Keratinocyte (primary cell): ENCODE measurements around the gene RBFOX2. TPM values are rescaled to one million over a fixed set of nuclear protein-coding genes. Genes with fewer than 3 reads are reported as not detected.
A peak's percentile ranks its signal among the peaks of the same experiment; 100 is the strongest.

ENCODE experiments used
- DNase-seq: peaks from one replicate; pipeline ENCODE4 v3.0.0-alpha.2; 2011; ENCODE audit warnings: low read depth, missing footprints, low spot score
- FAIRE-seq: peaks from 2 replicates; lab custom pipeline; 2011; peaks lifted over from hg19 to GRCh38; lab: Jason Lieb, UNC
- H2AFZ ChIP-seq: 2 replicates; pipeline ENCODE4 v1.6.0; 2012; ENCODE audit warnings: low read length, control low read depth, inconsistent platforms; ENCODE audit not compliant: control insufficient read depth
- H3K27ac ChIP-seq: 2 replicates; pipeline ENCODE4 v1.5.1; 2011; ENCODE audit warnings: low read length; ENCODE audit not compliant: control insufficient read depth, insufficient read depth
- H3K27me3 ChIP-seq: 3 replicates; pipeline ENCODE4 v1.6.0; 2011; ENCODE audit warnings: low read length; ENCODE audit not compliant: control insufficient read depth, insufficient read depth; ENCODE audit errors: extremely low read depth
- H3K36me3 ChIP-seq, 2 experiments: 2 replicates in 1 of 2; 3 replicates in 1 of 2; pipeline ENCODE4 v1.5.1; 2011; ENCODE audit warnings: low read length in 2 of 2, mild to moderate bottlenecking in 1 of 2; ENCODE audit not compliant: control insufficient read depth in 2 of 2, insufficient read depth in 2 of 2; ENCODE audit errors: extremely low read depth in 1 of 2
- H3K4me1 ChIP-seq: 3 replicates; pipeline ENCODE4 v1.5.1; 2011; ENCODE audit warnings: low read length; ENCODE audit not compliant: control insufficient read depth, insufficient read depth; ENCODE audit errors: extremely low read depth
- H3K4me2 ChIP-seq: 3 replicates; pipeline ENCODE4 v1.6.0; 2011; ENCODE audit warnings: low read depth, low read length; ENCODE audit not compliant: control insufficient read depth, insufficient read depth; ENCODE audit errors: extremely low read depth
- H3K4me3 ChIP-seq, 3 experiments: fragments of 200-600 bp in 1 of 3; sonication (generic) in 1 of 3; 2 replicates in 2 of 3; 3 replicates in 1 of 3; pipeline ENCODE4 v1.5.1; 2011 to 2016; ENCODE audit warnings: low read length in 3 of 3, mild to moderate bottlenecking in 3 of 3, control low read depth in 2 of 3, inconsistent platforms in 1 of 3, low read depth in 1 of 3, mixed read lengths in 1 of 3, mixed run types in 1 of 3, moderate library complexity in 1 of 3; ENCODE audit not compliant: control insufficient read depth in 2 of 3, insufficient read depth in 2 of 3; ENCODE audit errors: extremely low read depth in 1 of 3
- H3K79me2 ChIP-seq: 2 replicates; pipeline ENCODE4 v1.6.0; 2012; ENCODE audit warnings: low read length; ENCODE audit not compliant: control insufficient read depth, insufficient read depth
- H3K9ac ChIP-seq: 3 replicates; pipeline ENCODE4 v1.6.0; 2011; ENCODE audit warnings: low read length; ENCODE audit not compliant: control insufficient read depth, insufficient read depth; ENCODE audit errors: extremely low read depth
- H3K9me1 ChIP-seq: 3 replicates; pipeline ENCODE4 v1.6.0; 2011; ENCODE audit warnings: low read length; ENCODE audit not compliant: control insufficient read depth, insufficient read depth; ENCODE audit errors: extremely low read depth
- H3K9me3 ChIP-seq: 2 replicates; pipeline ENCODE4 v1.5.1; 2012; ENCODE audit warnings: low read depth, low read length; ENCODE audit not compliant: control insufficient read depth
- H4K20me1 ChIP-seq: 3 replicates; pipeline ENCODE4 v1.6.0; 2011; ENCODE audit warnings: low read length; ENCODE audit not compliant: control insufficient read depth, insufficient read depth; ENCODE audit errors: extremely low read depth
- CTCF ChIP-seq, 3 experiments: IDR thresholded peaks in 1 of 3; conservative IDR thresholded peaks in 1 of 3; optimal IDR thresholded peaks in 1 of 3; 2 replicates in 2 of 3; 3 replicates in 1 of 3; pipeline versions ENCODE3 to v1.5.1; 2011; ENCODE audit warnings: low read length in 3 of 3, mild to moderate bottlenecking in 3 of 3, moderate library complexity in 2 of 3, control low read depth in 1 of 3, inconsistent platforms in 1 of 3; ENCODE audit not compliant: insufficient read depth in 2 of 3; ENCODE audit errors: extremely low read depth in 1 of 3
- EZH2 ChIP-seq: IDR thresholded peaks from one replicate; pipeline ENCODE4 v1.6.1; 2012; ENCODE audit warnings: inconsistent platforms, mild to moderate bottlenecking, low read length, moderate library complexity
- dilution Hi-C: fragments of 300-500 bp; cut with MboI; formaldehyde crosslinking; loops from one replicate; pipeline ENCODE4 v1.7.0; 2020; ENCODE audit warnings: low sequenced_read_pairs; ENCODE audit not compliant: extremely low pct_ligation_motif_present
- polyA plus RNA-seq, 5 experiments: library from polyadenylated mRNA; depleted of rRNA in 3 of 5; stranded (reverse) in 3 of 5; stranded (forward) in 1 of 5; unstranded in 1 of 5; fragments of >200 nt; gene quantifications; 1 replicate in 1 of 5; 2 replicates in 3 of 5; 3 replicates in 1 of 5; pipeline versions ENCODE4 v1.2.1 to v1.2.3, GENCODE V29; 2011 to 2012; ENCODE audit warnings: missing spikeins in 2 of 5, low read depth in 1 of 5, low replicate concordance in 1 of 5

Gene RBFOX2
- polyA plus RNA-seq, 1 donor (not counting 4 experiments of a cell fraction or from before 2014, with no cell fraction given): 118 TPM

GRCh38 chr22:35870517-35871293 lies 157.9 kb downstream of the RBFOX2 start:
- Histone ChIP-seq H3K9me1 (no peaks in the 10 kb centered on the region), H3K27ac (no peak overlapping the region), H3K4me1 (peaks cover 9% of the 10 kb centered on the region), H3K9me3 (no peaks in the 10 kb centered on the region), H2AFZ (no peak overlapping the region), H3K36me3 (no peaks in the 10 kb centered on the region), H4K20me1 (no peaks in the 10 kb centered on the region), H3K4me3 (no peak overlapping the region), H3K27me3 (no peaks in the 10 kb centered on the region), H3K9ac (no peak overlapping the region), H3K79me2 (peaks cover 13% of the 10 kb centered on the region), H3K4me2 (no peak overlapping the region)
- TF ChIP-seq CTCF (optimal IDR thresholded peaks at IDR 0.05 in 1 of 3, IDR thresholded peaks at IDR 0.05 in 1 of 3, conservative IDR thresholded peaks at IDR 0.05 in 1 of 3; ENCODE audit: extremely low read depth in 1 of 3, insufficient read depth in 2 of 3, low read length in 3 of 3) (no peak), EZH2 (no peak)
- no peak for FAIRE-seq
- dilution Hi-C loops: no loop called here
- DNase-seq: no peak

GRCh38 chr22:35868938-35869337 lies 159.7 kb downstream of the RBFOX2 start:
- dilution Hi-C loops: no loop called here

More at GRCh38 chr22:35868938-35869337, 159.7 kb downstream of the RBFOX2 start:
- H3K36me3 ChIP-seq: no peaks in the 10 kb centered on the region
- no peak overlapping the region for H3K27ac ChIP-seq
- H3K27me3 ChIP-seq: no peaks in the 10 kb centered on the region
- H3K9ac ChIP-seq: no peak overlapping the region
- no peak overlapping the region for H3K4me3 ChIP-seq
- FAIRE-seq (peak; percentile 61), DNase-seq (peak; percentile 13)
- H3K4me2 ChIP-seq: no peak overlapping the region
- peaks cover 13% of the 10 kb centered on the region for H3K79me2 ChIP-seq
- H3K4me1 ChIP-seq: peaks cover 9% of the 10 kb centered on the region
- no peaks in the 10 kb centered on the region for H3K9me1 ChIP-seq
- H3K9me3 ChIP-seq: no peaks in the 10 kb centered on the region
- H4K20me1 ChIP-seq: no peaks in the 10 kb centered on the region
- H2AFZ ChIP-seq: no peak overlapping the region
- TF ChIP-seq EZH2 (no peak), CTCF (optimal IDR thresholded peaks at IDR 0.05 in 1 of 3, IDR thresholded peaks at IDR 0.05 in 1 of 3, conservative IDR thresholded peaks at IDR 0.05 in 1 of 3; ENCODE audit: extremely low read depth in 1 of 3, insufficient read depth in 2 of 3, low read length in 3 of 3) (no peak)
